ENCODE results near the gene AJAP1.

- TF ChIP-seq CTCF (IDR thresholded peaks at IDR 0.05; ENCODE audit: low read depth, low read length) (no peak), EZH2phosphoT487 (IDR thresholded peaks at IDR 0.05; ENCODE audit: low read depth) (no peak)
Observed at GRCh38 chr1:4771721-4772120, 117.3 kb downstream of the AJAP1 start.

Measured in OCI-LY3 (cell line).